Large intestine (tissue), 3 donors: ENCODE data around the gene TPM1. TPM values are rescaled to one million over a fixed set of nuclear protein-coding genes. Genes with fewer than 3 reads are reported as not detected.

Experiments
- DNase-seq, 2 donors: peaks; one replicate each; pipeline versions ENCODE4 v3.0.0 to v3.0.0-alpha.2; 2013
- H3K27ac ChIP-seq: one replicate; pipeline ENCODE4 v1.5.1; 2013; ENCODE audit warnings: low read length
- H3K27me3 ChIP-seq: 2 replicates; pipeline ENCODE4 v1.6.1; 2013; ENCODE audit warnings: low read length; ENCODE audit not compliant: control insufficient read depth, insufficient read depth
- H3K36me3 ChIP-seq: 2 replicates; pipeline ENCODE4 v1.6.1; 2013; ENCODE audit warnings: low read length; ENCODE audit not compliant: control insufficient read depth, insufficient read depth
- H3K4me1 ChIP-seq: one replicate; pipeline ENCODE4 v1.6.1; 2013; ENCODE audit warnings: low read length; ENCODE audit not compliant: control insufficient read depth, insufficient read depth
- H3K4me3 ChIP-seq: one replicate; pipeline ENCODE4 v1.5.1; 2013; ENCODE audit warnings: low read length
- H3K9me3 ChIP-seq: one replicate; pipeline ENCODE4 v1.6.1; 2013; ENCODE audit warnings: mild to moderate bottlenecking, low read depth, low read length, moderate library complexity; ENCODE audit not compliant: control insufficient read depth
- WGBS: methylation state at CpG from one replicate; pipeline ENCODE4 v1.1.5; 2013; ENCODE audit warnings: low lambda C conversion rate; ENCODE audit not compliant: insufficient coverage; 5-methylcytosine and 5-hydroxymethylcytosine counted together
- polyA plus RNA-seq: library from polyadenylated mRNA; unstranded; fragments of 120-200 nt; gene quantifications from one replicate; pipeline ENCODE4 v1.2.1, GENCODE V29; 2013

Gene TPM1
- polyA plus RNA-seq, 1 donor, result 647 TPM

GRCh38 chr15:63013052-63013808 lies 29.3 kb upstream of the TPM1 start:
- Histone ChIP-seq H3K36me3 (no peaks in the 10 kb centered on the region), H3K27ac (no peak overlapping the region), H3K9me3 (no peaks in the 10 kb centered on the region), H3K4me1 (no peaks in the 10 kb centered on the region), H3K4me3 (no peak overlapping the region), H3K27me3 (no peaks in the 10 kb centered on the region)
- DNase-seq, result no peak
- WGBS, result no CpG with 5 or more reads among the region's 11 CpGs

GRCh38 chr15:63014578-63014977 lies 28.0 kb upstream of the TPM1 start:
- H3K27me3 ChIP-seq, result no peaks in the 10 kb centered on the region
- no peak overlapping the region for H3K27ac ChIP-seq
- no peak for DNase-seq
- no peaks in the 10 kb centered on the region for H3K9me3 ChIP-seq
- 80% methylated on average over 2 of the region's 4 CpGs for WGBS
- H3K4me1 ChIP-seq, result no peaks in the 10 kb centered on the region
- H3K4me3 ChIP-seq, result no peak overlapping the region
- no peaks in the 10 kb centered on the region for H3K36me3 ChIP-seq

- Histone ChIP-seq H3K36me3 (no peaks in the 10 kb centered on the region), H3K4me1 (no peaks in the 10 kb centered on the region), H3K27me3 (no peaks in the 10 kb centered on the region), H3K4me3 (no peak overlapping the region), H3K9me3 (no peaks in the 10 kb centered on the region), H3K27ac (no peak overlapping the region)
- no CpG with 5 or more reads among the region's 1 CpG for WGBS
- DNase-seq, result peak; percentile 37 to 73
Observed at GRCh38 chr15:63015618-63016017, 26.9 kb upstream of the TPM1 start.

GRCh38 chr15:63016234-63016633 lies 26.3 kb upstream of the TPM1 start:
- Histone ChIP-seq H3K36me3 (no peaks in the 10 kb centered on the region), H3K9me3 (no peaks in the 10 kb centered on the region), H3K4me1 (no peaks in the 10 kb centered on the region), H3K4me3 (no peak overlapping the region), H3K27ac (no peak overlapping the region), H3K27me3 (no peaks in the 10 kb centered on the region)
- DNase-seq, result no peak
- WGBS, result no CpG with 5 or more reads among the region's 2 CpGs

- Histone ChIP-seq H3K27me3 (no peaks in the 10 kb centered on the region), H3K4me1 (no peaks in the 10 kb centered on the region), H3K36me3 (no peaks in the 10 kb centered on the region), H3K9me3 (no peaks in the 10 kb centered on the region), H3K4me3 (no peak overlapping the region), H3K27ac (no peak overlapping the region)
- WGBS, result no CpG with 5 or more reads among the region's 1 CpG
- DNase-seq, result no peak
Observed at GRCh38 chr15:63018639-63019038, 23.9 kb upstream of the TPM1 start.

GRCh38 chr15:63019511-63020109 lies 22.9 kb upstream of the TPM1 start:
- Histone ChIP-seq H3K36me3 (no peaks in the 10 kb centered on the region), H3K27ac (no peak overlapping the region), H3K9me3 (no peaks in the 10 kb centered on the region), H3K4me1 (no peaks in the 10 kb centered on the region), H3K27me3 (no peaks in the 10 kb centered on the region), H3K4me3 (no peak overlapping the region)
- DNase-seq, result no peak
- WGBS, result no CpG with 5 or more reads among the region's 9 CpGs

GRCh38 chr15:63020128-63020527 lies 22.4 kb upstream of the TPM1 start:
- H3K4me1 ChIP-seq, result no peaks in the 10 kb centered on the region
- no peak for DNase-seq
- H3K4me3 ChIP-seq, result no peak overlapping the region
- H3K27me3 ChIP-seq, result no peaks in the 10 kb centered on the region
- no peaks in the 10 kb centered on the region for H3K36me3 ChIP-seq
- no peak overlapping the region for H3K27ac ChIP-seq
- WGBS, result 67% methylated on average over 1 of the region's 3 CpGs
- H3K9me3 ChIP-seq, result no peaks in the 10 kb centered on the region

GRCh38 chr15:63020759-63021430 lies 21.7 kb upstream of the TPM1 start:
- no CpG with 5 or more reads among the region's 7 CpGs for WGBS
- no peaks in the 10 kb centered on the region for H3K4me1 ChIP-seq
- no peak for DNase-seq
- no peaks in the 10 kb centered on the region for H3K27me3 ChIP-seq
- no peaks in the 10 kb centered on the region for H3K9me3 ChIP-seq
- no peaks in the 10 kb centered on the region for H3K36me3 ChIP-seq
- H3K27ac ChIP-seq, result no peak overlapping the region
- H3K4me3 ChIP-seq, result no peak overlapping the region

GRCh38 chr15:63022181-63022580 lies 20.4 kb upstream of the TPM1 start:
- Histone ChIP-seq H3K4me1 (no peaks in the 10 kb centered on the region), H3K27ac (no peak overlapping the region), H3K27me3 (no peaks in the 10 kb centered on the region), H3K36me3 (no peaks in the 10 kb centered on the region), H3K4me3 (no peak overlapping the region), H3K9me3 (no peaks in the 10 kb centered on the region)
- 100% methylated on average over 1 of the region's 2 CpGs for WGBS
- no peak for DNase-seq

GRCh38 chr15:63022663-63023062 lies 19.9 kb upstream of the TPM1 start:
- no peaks in the 10 kb centered on the region for H3K4me1 ChIP-seq
- H3K27me3 ChIP-seq, result no peaks in the 10 kb centered on the region
- no peak overlapping the region for H3K4me3 ChIP-seq
- H3K9me3 ChIP-seq, result no peaks in the 10 kb centered on the region
- H3K27ac ChIP-seq, result no peak overlapping the region
- DNase-seq, result no peak
- H3K36me3 ChIP-seq, result no peaks in the 10 kb centered on the region
